Upper lobe of left lung (tissue), 4 donors: ENCODE measurements around the gene CAST.

ENCODE experiments used
- POLR2AphosphoS5 ChIP-seq, 2 donors: sonication (generic); formaldehyde crosslinking; IDR thresholded peaks; one replicate each; pipeline ENCODE4 v1.5.1; 2017; ENCODE audit warnings: antibody characterized with exemption in 2 of 2
- TF ChIP-seq, protein P1 (sequence below), 6 experiments: fragments of 450-650 bp in 4 of 6; fragments of 200-600 bp in 2 of 6; sonication (generic) in 2 of 6; IDR thresholded peaks; one replicate each; pipeline ENCODE4 v1.5.1; 2016 to 2019; ENCODE audit warnings: antibody characterized with exemption in 6 of 6

DNA sequence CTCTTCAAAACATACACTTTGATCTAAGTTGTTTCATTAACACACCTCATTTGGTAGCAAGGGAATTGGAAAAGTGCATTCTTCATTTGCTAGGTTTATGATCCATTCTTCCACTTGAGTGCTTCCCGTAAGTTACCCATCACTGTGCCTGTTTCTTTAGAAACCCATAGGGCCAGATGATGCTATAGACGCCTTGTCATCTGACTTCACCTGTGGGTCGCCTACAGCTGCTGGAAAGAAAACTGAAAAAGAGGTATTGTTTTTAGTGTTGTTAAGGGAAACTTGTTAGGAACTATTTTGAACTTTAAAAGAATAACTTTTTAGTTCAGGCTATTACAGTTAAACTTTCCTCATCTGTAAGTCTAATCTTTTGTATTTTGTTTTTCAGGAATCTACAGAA lies 78.9 kb downstream of the CAST start:
- TF ChIP-seq POLR2AphosphoS5 (IDR thresholded peaks at IDR 0.05), result no peak
- TF ChIP-seq, protein P1, sequence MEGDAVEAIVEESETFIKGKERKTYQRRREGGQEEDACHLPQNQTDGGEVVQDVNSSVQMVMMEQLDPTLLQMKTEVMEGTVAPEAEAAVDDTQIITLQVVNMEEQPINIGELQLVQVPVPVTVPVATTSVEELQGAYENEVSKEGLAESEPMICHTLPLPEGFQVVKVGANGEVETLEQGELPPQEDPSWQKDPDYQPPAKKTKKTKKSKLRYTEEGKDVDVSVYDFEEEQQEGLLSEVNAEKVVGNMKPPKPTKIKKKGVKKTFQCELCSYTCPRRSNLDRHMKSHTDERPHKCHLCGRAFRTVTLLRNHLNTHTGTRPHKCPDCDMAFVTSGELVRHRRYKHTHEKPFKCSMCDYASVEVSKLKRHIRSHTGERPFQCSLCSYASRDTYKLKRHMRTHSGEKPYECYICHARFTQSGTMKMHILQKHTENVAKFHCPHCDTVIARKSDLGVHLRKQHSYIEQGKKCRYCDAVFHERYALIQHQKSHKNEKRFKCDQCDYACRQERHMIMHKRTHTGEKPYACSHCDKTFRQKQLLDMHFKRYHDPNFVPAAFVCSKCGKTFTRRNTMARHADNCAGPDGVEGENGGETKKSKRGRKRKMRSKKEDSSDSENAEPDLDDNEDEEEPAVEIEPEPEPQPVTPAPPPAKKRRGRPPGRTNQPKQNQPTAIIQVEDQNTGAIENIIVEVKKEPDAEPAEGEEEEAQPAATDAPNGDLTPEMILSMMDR (IDR thresholded peaks at IDR 0.05), result no peak
